ENCODE measurements around the gene OTOS. TPM values are rescaled to one million over a fixed set of nuclear protein-coding genes. Genes with fewer than 3 reads are reported as not detected.

Gene OTOS
- total RNA-seq, 2 donors from 2014 or later = not detected

GRCh38 chr2:240162939-240163714 lies 22.7 kb upstream of the OTOS start:
- intact Hi-C loops (cut with DNase I) = no loop called here
- Histone ChIP-seq H3K27me3 (replicated peaks; ENCODE audit: insufficient read depth) (no peaks in the 10 kb centered on the region), H3K36me3 (no peaks in the 10 kb centered on the region), H3K4me3 (no peak overlapping the region), H3K9me3 (no peaks in the 10 kb centered on the region), H3K27ac (no peak overlapping the region), H3K4me1 (replicated peaks) (no peaks in the 10 kb centered on the region)
- 62% methylated on average over 16 of the region's 16 CpGs for WGBS
- TF ChIP-seq POLR2A (IDR thresholded peaks at IDR 0.05) (no peak), POLR2AphosphoS5 (IDR thresholded peaks at IDR 0.05) (no peak), CTCF (IDR thresholded peaks at IDR 0.05) (no peak)
- no peak for DNase-seq (ENCODE audit: low spot score)

- intact Hi-C loops (cut with DNase I) = no loop called here
- TF ChIP-seq POLR2A (IDR thresholded peaks at IDR 0.05) = no peak
- TF ChIP-seq POLR2AphosphoS5 (IDR thresholded peaks at IDR 0.05) = no peak
- TF ChIP-seq CTCF (IDR thresholded peaks at IDR 0.05) = no peak
- Histone ChIP-seq H3K9me3 (no peaks in the 10 kb centered on the region), H3K27ac (no peak overlapping the region), H3K27me3 (replicated peaks; ENCODE audit: insufficient read depth) (no peaks in the 10 kb centered on the region), H3K4me3 (no peak overlapping the region), H3K4me1 (replicated peaks) (no peaks in the 10 kb centered on the region), H3K36me3 (no peaks in the 10 kb centered on the region)
- no peak for DNase-seq (ENCODE audit: low spot score)
- WGBS = 80% methylated on average over 6 of the region's 6 CpGs
Observed at GRCh38 chr2:240162531-240162930, 22.1 kb upstream of the OTOS start.

- TF ChIP-seq POLR2AphosphoS5 (IDR thresholded peaks at IDR 0.05) (no peak), POLR2A (IDR thresholded peaks at IDR 0.05) (no peak), CTCF (IDR thresholded peaks at IDR 0.05) (no peak)
- WGBS = 70% methylated on average over 5 of the region's 5 CpGs
Observed at GRCh38 chr2:240162032-240162431, 21.6 kb upstream of the OTOS start.

GRCh38 chr2:240161087-240161750 lies 20.8 kb upstream of the OTOS start:
- H3K4me3 ChIP-seq = no peak overlapping the region
- H3K36me3 ChIP-seq = no peaks in the 10 kb centered on the region
- no peak overlapping the region for H3K27ac ChIP-seq
- no peaks in the 10 kb centered on the region for H3K27me3 ChIP-seq (replicated peaks; ENCODE audit: insufficient read depth)
- no peak for DNase-seq (ENCODE audit: low spot score)
- 87% methylated on average over 21 of the region's 21 CpGs for WGBS
- no peaks in the 10 kb centered on the region for H3K9me3 ChIP-seq
- H3K4me1 ChIP-seq (replicated peaks) = no peaks in the 10 kb centered on the region
- intact Hi-C loops (cut with DNase I) = no loop called here
- no peak for TF ChIP-seq CTCF (IDR thresholded peaks at IDR 0.05)
- TF ChIP-seq POLR2A (IDR thresholded peaks at IDR 0.05) = no peak
- TF ChIP-seq POLR2AphosphoS5 (IDR thresholded peaks at IDR 0.05) = no peak

More at GRCh38 chr2:240162032-240162431, 21.6 kb upstream of the OTOS start:
- intact Hi-C loops (cut with DNase I) = no loop called here
- no peak for DNase-seq (ENCODE audit: low spot score)
- Histone ChIP-seq H3K4me1 (replicated peaks) (no peaks in the 10 kb centered on the region), H3K9me3 (no peaks in the 10 kb centered on the region), H3K4me3 (no peak overlapping the region), H3K27ac (no peak overlapping the region), H3K36me3 (no peaks in the 10 kb centered on the region), H3K27me3 (replicated peaks; ENCODE audit: insufficient read depth) (no peaks in the 10 kb centered on the region)

Data from prostate gland (tissue), 2 donors.